ENCODE measurements around the gene RPL18. TPM values are rescaled to one million over a fixed set of nuclear protein-coding genes. Genes with fewer than 3 reads are reported as not detected.
A peak's percentile ranks its signal among the peaks of the same experiment; 100 is the strongest.

Gene RPL18
- total and polyA plus RNA-seq, 4 donors = 276 to 830 (median 586) TPM

DNA sequence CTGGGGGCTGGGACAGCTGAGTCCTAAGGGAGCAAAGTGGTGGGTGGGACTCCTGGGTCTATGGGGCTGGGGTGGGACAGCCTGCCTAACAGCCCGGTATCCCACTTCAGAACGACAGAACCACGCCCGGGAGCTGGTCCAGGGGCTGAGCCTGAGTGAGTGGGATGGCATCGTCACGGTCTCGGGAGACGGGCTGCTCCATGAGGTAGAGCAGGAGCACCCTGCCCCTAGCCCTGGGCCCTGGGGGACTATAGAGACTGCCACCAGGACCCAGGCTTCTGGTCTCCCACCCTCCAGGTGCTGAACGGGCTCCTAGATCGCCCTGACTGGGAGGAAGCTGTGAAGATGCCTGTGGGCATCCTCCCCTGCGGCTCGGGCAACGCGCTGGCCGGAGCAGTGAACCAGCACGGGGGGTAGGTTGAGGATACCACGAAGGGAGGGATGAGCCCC lies 8.9 kb upstream of the RPL18 start:
- Histone ChIP-seq H3K36me3 (ENCODE audit: control insufficient read depth in 4 of 4, insufficient read depth in 3 of 4, low read depth in 1 of 4, low read length in 3 of 4) (peaks cover 0 to 7% (median 1%) of the 10 kb centered on the region in 4 donors), H3K27ac (ENCODE audit: low read depth in 1 of 2, low read length in 2 of 2) (no peak overlapping the region), H3K4me1 (ENCODE audit: control insufficient read depth in 4 of 4, insufficient read depth in 4 of 4, low read length in 3 of 4) (peaks cover 12 to 67% (median 39%) of the 10 kb centered on the region in 4 donors), H3K9me3 (ENCODE audit: control insufficient read depth in 4 of 4, low read length in 3 of 4) (no peaks in the 10 kb centered on the region), H3K9ac (ENCODE audit: low read depth in 1 of 2, low read length in 2 of 2) (no peak overlapping the region), H3K4me3 (ENCODE audit: low read depth in 1 of 3, low read length in 3 of 3) (no peak overlapping the region), H3K27me3 (ENCODE audit: control insufficient read depth in 4 of 4, insufficient read depth in 4 of 4, low read length in 3 of 4) (no peaks in the 10 kb centered on the region)
- no peak for TF ChIP-seq TAF1 (conservative IDR thresholded peaks at IDR 0.05)
- no peak for TF ChIP-seq FOXA1 (IDR thresholded peaks at IDR 0.05)
- TF ChIP-seq, protein P1, sequence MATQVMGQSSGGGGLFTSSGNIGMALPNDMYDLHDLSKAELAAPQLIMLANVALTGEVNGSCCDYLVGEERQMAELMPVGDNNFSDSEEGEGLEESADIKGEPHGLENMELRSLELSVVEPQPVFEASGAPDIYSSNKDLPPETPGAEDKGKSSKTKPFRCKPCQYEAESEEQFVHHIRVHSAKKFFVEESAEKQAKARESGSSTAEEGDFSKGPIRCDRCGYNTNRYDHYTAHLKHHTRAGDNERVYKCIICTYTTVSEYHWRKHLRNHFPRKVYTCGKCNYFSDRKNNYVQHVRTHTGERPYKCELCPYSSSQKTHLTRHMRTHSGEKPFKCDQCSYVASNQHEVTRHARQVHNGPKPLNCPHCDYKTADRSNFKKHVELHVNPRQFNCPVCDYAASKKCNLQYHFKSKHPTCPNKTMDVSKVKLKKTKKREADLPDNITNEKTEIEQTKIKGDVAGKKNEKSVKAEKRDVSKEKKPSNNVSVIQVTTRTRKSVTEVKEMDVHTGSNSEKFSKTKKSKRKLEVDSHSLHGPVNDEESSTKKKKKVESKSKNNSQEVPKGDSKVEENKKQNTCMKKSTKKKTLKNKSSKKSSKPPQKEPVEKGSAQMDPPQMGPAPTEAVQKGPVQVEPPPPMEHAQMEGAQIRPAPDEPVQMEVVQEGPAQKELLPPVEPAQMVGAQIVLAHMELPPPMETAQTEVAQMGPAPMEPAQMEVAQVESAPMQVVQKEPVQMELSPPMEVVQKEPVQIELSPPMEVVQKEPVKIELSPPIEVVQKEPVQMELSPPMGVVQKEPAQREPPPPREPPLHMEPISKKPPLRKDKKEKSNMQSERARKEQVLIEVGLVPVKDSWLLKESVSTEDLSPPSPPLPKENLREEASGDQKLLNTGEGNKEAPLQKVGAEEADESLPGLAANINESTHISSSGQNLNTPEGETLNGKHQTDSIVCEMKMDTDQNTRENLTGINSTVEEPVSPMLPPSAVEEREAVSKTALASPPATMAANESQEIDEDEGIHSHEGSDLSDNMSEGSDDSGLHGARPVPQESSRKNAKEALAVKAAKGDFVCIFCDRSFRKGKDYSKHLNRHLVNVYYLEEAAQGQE (IDR thresholded peaks at IDR 0.05) = no peak
- no peak for TF ChIP-seq HNF4G (IDR thresholded peaks at IDR 0.05)
- TF ChIP-seq, protein P2, sequence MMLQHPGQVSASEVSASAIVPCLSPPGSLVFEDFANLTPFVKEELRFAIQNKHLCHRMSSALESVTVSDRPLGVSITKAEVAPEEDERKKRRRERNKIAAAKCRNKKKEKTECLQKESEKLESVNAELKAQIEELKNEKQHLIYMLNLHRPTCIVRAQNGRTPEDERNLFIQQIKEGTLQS (IDR thresholded peaks at IDR 0.05) = no peak
- no peak for TF ChIP-seq MAX (IDR thresholded peaks at IDR 0.05)
- TF ChIP-seq GABPA (IDR thresholded peaks at IDR 0.05 in 1 of 2, conservative IDR thresholded peaks at IDR 0.05 in 1 of 2) = no peak
- no peak for TF ChIP-seq EGR1 (IDR thresholded peaks at IDR 0.05; ENCODE audit: low read depth in 2 of 2)
- TF ChIP-seq, protein P3, sequence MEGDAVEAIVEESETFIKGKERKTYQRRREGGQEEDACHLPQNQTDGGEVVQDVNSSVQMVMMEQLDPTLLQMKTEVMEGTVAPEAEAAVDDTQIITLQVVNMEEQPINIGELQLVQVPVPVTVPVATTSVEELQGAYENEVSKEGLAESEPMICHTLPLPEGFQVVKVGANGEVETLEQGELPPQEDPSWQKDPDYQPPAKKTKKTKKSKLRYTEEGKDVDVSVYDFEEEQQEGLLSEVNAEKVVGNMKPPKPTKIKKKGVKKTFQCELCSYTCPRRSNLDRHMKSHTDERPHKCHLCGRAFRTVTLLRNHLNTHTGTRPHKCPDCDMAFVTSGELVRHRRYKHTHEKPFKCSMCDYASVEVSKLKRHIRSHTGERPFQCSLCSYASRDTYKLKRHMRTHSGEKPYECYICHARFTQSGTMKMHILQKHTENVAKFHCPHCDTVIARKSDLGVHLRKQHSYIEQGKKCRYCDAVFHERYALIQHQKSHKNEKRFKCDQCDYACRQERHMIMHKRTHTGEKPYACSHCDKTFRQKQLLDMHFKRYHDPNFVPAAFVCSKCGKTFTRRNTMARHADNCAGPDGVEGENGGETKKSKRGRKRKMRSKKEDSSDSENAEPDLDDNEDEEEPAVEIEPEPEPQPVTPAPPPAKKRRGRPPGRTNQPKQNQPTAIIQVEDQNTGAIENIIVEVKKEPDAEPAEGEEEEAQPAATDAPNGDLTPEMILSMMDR (IDR thresholded peaks at IDR 0.05; ENCODE audit: low read depth, low read length, missing input control) = no peak
- TF ChIP-seq YY1 (IDR thresholded peaks at IDR 0.05) = no peak
- no peak for TF ChIP-seq RXRA (IDR thresholded peaks at IDR 0.05)
- no peak for TF ChIP-seq FOXA2 (IDR thresholded peaks at IDR 0.05)
- TF ChIP-seq ZBTB33 (IDR thresholded peaks at IDR 0.05) = no peak
- no peak for TF ChIP-seq NR2F2 (IDR thresholded peaks at IDR 0.05)
- TF ChIP-seq JUND (IDR thresholded peaks at IDR 0.05) = no peak
- no peak for TF ChIP-seq RAD21 (IDR thresholded peaks at IDR 0.05)
- no peak for TF ChIP-seq SP1 (IDR thresholded peaks at IDR 0.05)
- TF ChIP-seq HNF4A (conservative IDR thresholded peaks at IDR 0.05) = no peak
- DNase-seq (ENCODE audit: low spot score) = peak; percentile 32
- 92% methylated on average over 17 of the region's 17 CpGs for WGBS
